Kidney (tissue), 14 donors: ENCODE measurements around the gene TRRAP. TPM values are rescaled to one million over a fixed set of nuclear protein-coding genes. Genes with fewer than 3 reads are reported as not detected.

Experiments
- DNase-seq, 5 donors: peaks; one replicate each; pipeline ENCODE4 v3.0.0-alpha.2; 2013 to 2020
- FAIRE-seq: peaks from 2 replicates; lab custom pipeline; 2012; peaks lifted over from hg19 to GRCh38; lab: Jason Lieb, UNC
- H3K27ac ChIP-seq, 2 donors: one replicate each; pipeline ENCODE4 v1.7.0; 2013; ENCODE audit warnings: low read depth in 2 of 2, low read length in 2 of 2, inconsistent platforms in 1 of 2
- H3K27me3 ChIP-seq: one replicate; pipeline ENCODE4 v1.7.1; 2013; ENCODE audit warnings: low read length, inconsistent platforms; ENCODE audit not compliant: control insufficient read depth, insufficient read depth
- H3K36me3 ChIP-seq, 3 donors: one replicate each; pipeline versions ENCODE4 v1.7.0 to v1.7.1; 2013; ENCODE audit warnings: low read length in 3 of 3, control low read depth in 1 of 3, inconsistent platforms in 1 of 3; ENCODE audit not compliant: insufficient read depth in 3 of 3, control insufficient read depth in 2 of 3
- H3K4me1 ChIP-seq, 3 donors: one replicate each; pipeline versions ENCODE4 v1.7.0 to v1.7.1; 2013; ENCODE audit warnings: low read length in 3 of 3, inconsistent platforms in 1 of 3, low read depth in 1 of 3; ENCODE audit not compliant: control insufficient read depth in 2 of 3, insufficient read depth in 2 of 3
- H3K4me3 ChIP-seq, 3 donors: one replicate each; pipeline versions ENCODE4 v1.7.0 to v1.8.1; 2013; ENCODE audit warnings: low read length in 3 of 3, control low read depth in 1 of 3, inconsistent platforms in 1 of 3
- H3K9ac ChIP-seq, 3 donors: one replicate each; pipeline versions ENCODE4 v1.7.0 to v1.7.1; 2013; ENCODE audit warnings: low read length in 3 of 3, control low read depth in 1 of 3, inconsistent platforms in 1 of 3
- H3K9me3 ChIP-seq, 3 donors: one replicate each; pipeline versions ENCODE4 v1.7.0 to v1.7.1; 2013; ENCODE audit warnings: low read length in 3 of 3, control low read depth in 1 of 3, inconsistent platforms in 1 of 3; ENCODE audit not compliant: control insufficient read depth in 2 of 3, insufficient read depth in 1 of 3
- CTCF ChIP-seq: IDR thresholded peaks from 3 replicates; pipeline ENCODE4 v1.5.1; 2012; ENCODE audit warnings: mild to moderate bottlenecking, moderate library complexity, borderline replicate concordance; ENCODE audit not compliant: insufficient read depth; ENCODE audit errors: extremely low read depth
- intact Hi-C: fragments of 100-400 bp; cut with DNase I; formaldehyde crosslinking; loops from one replicate; pipeline ENCODE4 v1.11.1; 2022
- polyA plus RNA-seq: library from polyadenylated mRNA; stranded (reverse); fragments of 350-450 nt; fragmentation: Illumina TruSeq; extraction: RNeasy Lipid Tissue Mini Kit (QIAGEN cat#74804); gene quantifications from one replicate; pipeline ENCODE4 v1.2.3, GENCODE V29; 2014; ENCODE audit warnings: low read depth, low replicate concordance; ENCODE audit not compliant: insufficient read depth
- total RNA-seq: library from RNA; stranded (reverse); fragmentation: NEBNext Ultra II Directional; extraction: Animal tissue kit (Norgen Biotek cat#: 25700); gene quantifications from one replicate; pipeline ENCODE4 v1.2.1, GENCODE V29; 2021
- donor health status: control.
- donor health status: control.
- donor health status: control.
- donor health status: control.
- donor health status: control.
- donor health status: DM: yes; HTN: yes; CAD: no.
- donor health status: Normal renal cell carcinoma (clear cell type).

TRRAP gene
- total and polyA plus RNA-seq, 2 donors from 2014 or later = 7.0 to 47.7 TPM

- no peaks in the 10 kb centered on the region for H3K9me3 ChIP-seq
- intact Hi-C loops = no loop called here
Measured at GRCh38 chr7:98908585-98908984, 30.3 kb downstream of the TRRAP start.

GRCh38 chr7:98909487-98909886 lies 31.2 kb downstream of the TRRAP start:
- DNase-seq (no peak), FAIRE-seq (no peak)
- Histone ChIP-seq H3K27ac (no peak overlapping the region), H3K36me3 (peaks cover 14 to 58% (median 47%) of the 10 kb centered on the region in 3 donors), H3K9ac (no peak overlapping the region), H3K9me3 (no peaks in the 10 kb centered on the region), H3K4me3 (no peak overlapping the region), H3K27me3 (no peaks in the 10 kb centered on the region), H3K4me1 (no peaks in the 10 kb centered on the region)
- no peak for TF ChIP-seq CTCF
- intact Hi-C loops = no loop called here

More at GRCh38 chr7:98908585-98908984, 30.3 kb downstream of the TRRAP start:
- H3K4me3 ChIP-seq = no peak overlapping the region
- FAIRE-seq = no peak
- H3K27ac ChIP-seq = no peak overlapping the region
- H3K4me1 ChIP-seq = no peaks in the 10 kb centered on the region
- H3K36me3 ChIP-seq = peaks cover 14 to 64% (median 48%) of the 10 kb centered on the region in 3 donors
- TF ChIP-seq CTCF = no peak
- H3K9ac ChIP-seq = no peak overlapping the region
- DNase-seq = no peak
- no peaks in the 10 kb centered on the region for H3K27me3 ChIP-seq

- no peaks in the 10 kb centered on the region for H3K4me1 ChIP-seq
- no peak for FAIRE-seq
Measured at GRCh38 chr7:98910427-98910826, 32.1 kb downstream of the TRRAP start.

More at GRCh38 chr7:98910427-98910826, 32.1 kb downstream of the TRRAP start:
- no peaks in the 10 kb centered on the region for H3K27me3 ChIP-seq
- H3K36me3 ChIP-seq = peaks cover 11 to 51% (median 39%) of the 10 kb centered on the region in 3 donors
- H3K9ac ChIP-seq = no peak overlapping the region
- no peak for TF ChIP-seq CTCF
- no peaks in the 10 kb centered on the region for H3K9me3 ChIP-seq
- no peak for DNase-seq
- H3K4me3 ChIP-seq = no peak overlapping the region
- intact Hi-C loops = no loop called here
- no peak overlapping the region for H3K27ac ChIP-seq
